ENCODE data around the gene NHSL2. TPM values are rescaled to one million over a fixed set of nuclear protein-coding genes. Genes with fewer than 3 reads are reported as not detected.

NHSL2 gene
- total RNA-seq, 2 experiments from 2014 or later = not detected

GRCh38 chrX:72005046-72005445 lies 94.4 kb downstream of the NHSL2 start:
- Histone ChIP-seq H3K9me3 (ENCODE audit: low read length) (no peaks in the 10 kb centered on the region), H3K27ac (ENCODE audit: low read depth, low read length, poor library complexity, severe bottlenecking) (no peak overlapping the region), H3K4me3 (ENCODE audit: low read depth, low read length, poor library complexity, severe bottlenecking) (no peak overlapping the region), H3K79me2 (ENCODE audit: insufficient read depth, low read depth, low read length) (no peaks in the 10 kb centered on the region), H3K4me1 (ENCODE audit: insufficient read depth, low read length, poor library complexity, severe bottlenecking) (no peaks in the 10 kb centered on the region), H3K4me2 (ENCODE audit: low read length) (no peak overlapping the region), H3K36me3 (ENCODE audit: insufficient read depth, low read length) (no peaks in the 10 kb centered on the region), H3K9me2 (ENCODE audit: insufficient read depth, low read length) (no peaks in the 10 kb centered on the region), H2AFZ (ENCODE audit: low read length) (no peak overlapping the region), H4K20me1 (ENCODE audit: insufficient read depth, low read length) (no peaks in the 10 kb centered on the region)
- no peak for TF ChIP-seq EZH2phosphoT487 (IDR thresholded peaks at IDR 0.05; ENCODE audit: borderline replicate concordance, low read depth, low read length)
- TF ChIP-seq, protein P1, sequence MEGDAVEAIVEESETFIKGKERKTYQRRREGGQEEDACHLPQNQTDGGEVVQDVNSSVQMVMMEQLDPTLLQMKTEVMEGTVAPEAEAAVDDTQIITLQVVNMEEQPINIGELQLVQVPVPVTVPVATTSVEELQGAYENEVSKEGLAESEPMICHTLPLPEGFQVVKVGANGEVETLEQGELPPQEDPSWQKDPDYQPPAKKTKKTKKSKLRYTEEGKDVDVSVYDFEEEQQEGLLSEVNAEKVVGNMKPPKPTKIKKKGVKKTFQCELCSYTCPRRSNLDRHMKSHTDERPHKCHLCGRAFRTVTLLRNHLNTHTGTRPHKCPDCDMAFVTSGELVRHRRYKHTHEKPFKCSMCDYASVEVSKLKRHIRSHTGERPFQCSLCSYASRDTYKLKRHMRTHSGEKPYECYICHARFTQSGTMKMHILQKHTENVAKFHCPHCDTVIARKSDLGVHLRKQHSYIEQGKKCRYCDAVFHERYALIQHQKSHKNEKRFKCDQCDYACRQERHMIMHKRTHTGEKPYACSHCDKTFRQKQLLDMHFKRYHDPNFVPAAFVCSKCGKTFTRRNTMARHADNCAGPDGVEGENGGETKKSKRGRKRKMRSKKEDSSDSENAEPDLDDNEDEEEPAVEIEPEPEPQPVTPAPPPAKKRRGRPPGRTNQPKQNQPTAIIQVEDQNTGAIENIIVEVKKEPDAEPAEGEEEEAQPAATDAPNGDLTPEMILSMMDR (conservative IDR thresholded peaks at IDR 0.05; ENCODE audit: low read length) = no peak
- CTCF ChIA-PET (ENCODE audit: unreplicated experiment) = no interaction called here
- no TSS peak for BruUV-seq (replicated peaks)
- DNase-seq (ENCODE audit: low spot score) = no peak
- intact Hi-C loops (cut with micrococcal nuclease; ENCODE audit: unreplicated experiment) = no loop called here
- POLR2A ChIA-PET = interaction anchor here (0.6 to 0.7 kb wide), 2 partner anchors 10 to 166 kb away, joined by 7 to 8 read pairs; no protein-coding TSS in a partner anchor

DNA sequence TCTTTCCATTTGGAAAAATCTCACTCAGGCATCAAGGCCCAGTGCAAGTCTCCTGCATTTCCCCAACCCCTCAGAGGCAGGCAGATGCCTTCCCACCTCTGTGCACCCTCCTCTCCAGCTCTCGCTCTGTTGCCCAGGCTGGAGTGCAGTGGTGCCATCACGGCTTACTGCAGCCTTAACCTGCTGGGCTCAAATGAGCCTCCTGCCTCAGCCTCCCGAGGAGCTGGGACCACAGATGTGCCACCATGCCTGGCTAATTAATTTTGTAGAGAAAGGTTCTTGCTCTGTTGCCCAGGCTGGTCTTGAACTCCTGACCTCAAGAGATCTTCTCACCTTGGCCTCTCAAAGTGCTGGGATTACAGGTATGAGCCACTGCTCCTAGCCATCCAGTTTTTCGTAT lies 95.8 kb downstream of the NHSL2 start:
- Histone ChIP-seq H3K4me1 (ENCODE audit: insufficient read depth, low read length, poor library complexity, severe bottlenecking) (no peaks in the 10 kb centered on the region), H3K27ac (ENCODE audit: low read depth, low read length, poor library complexity, severe bottlenecking) (no peak overlapping the region), H3K79me2 (ENCODE audit: insufficient read depth, low read depth, low read length) (no peaks in the 10 kb centered on the region), H3K9me2 (ENCODE audit: insufficient read depth, low read length) (no peaks in the 10 kb centered on the region), H2AFZ (ENCODE audit: low read length) (no peak overlapping the region), H3K9me3 (ENCODE audit: low read length) (no peaks in the 10 kb centered on the region), H3K4me3 (ENCODE audit: low read depth, low read length, poor library complexity, severe bottlenecking) (no peak overlapping the region), H4K20me1 (ENCODE audit: insufficient read depth, low read length) (no peaks in the 10 kb centered on the region), H3K36me3 (ENCODE audit: insufficient read depth, low read length) (no peaks in the 10 kb centered on the region), H3K4me2 (ENCODE audit: low read length) (no peak overlapping the region)
- ChIA-PET CTCF (ENCODE audit: unreplicated experiment) (no interaction called here), POLR2A (no interaction called here)
- intact Hi-C loops (cut with micrococcal nuclease; ENCODE audit: unreplicated experiment) = no loop called here
- TF ChIP-seq, protein P1 (conservative IDR thresholded peaks at IDR 0.05; ENCODE audit: low read length) = no peak
- no peak for TF ChIP-seq EZH2phosphoT487 (IDR thresholded peaks at IDR 0.05; ENCODE audit: borderline replicate concordance, low read depth, low read length)
- no peak for DNase-seq (ENCODE audit: low spot score)
- BruUV-seq (replicated peaks) = no TSS peak

DNA sequence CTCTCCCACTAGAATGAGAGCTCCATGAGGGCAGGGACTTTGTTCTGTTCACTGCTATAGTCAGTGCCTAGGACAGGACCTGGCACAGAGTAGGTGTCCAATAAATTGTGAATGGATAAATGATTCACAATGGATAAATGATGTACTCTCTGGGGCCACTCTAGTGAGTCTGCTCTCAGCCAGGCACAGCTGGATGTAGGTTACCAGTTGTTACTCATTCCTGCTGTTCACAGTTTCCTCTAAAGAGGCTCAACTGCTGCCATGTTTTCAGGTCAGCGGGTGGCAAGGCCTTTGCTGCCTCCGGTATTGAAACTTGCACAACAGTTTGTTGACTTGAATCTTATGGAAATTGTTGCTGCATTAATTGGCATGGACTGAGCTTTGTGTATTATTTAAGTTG lies 99.1 kb downstream of the NHSL2 start:
- H4K20me1 ChIP-seq (ENCODE audit: insufficient read depth, low read length) = no peaks in the 10 kb centered on the region
- H3K36me3 ChIP-seq (ENCODE audit: insufficient read depth, low read length) = no peaks in the 10 kb centered on the region
- no peak for DNase-seq (ENCODE audit: low spot score)
- no peaks in the 10 kb centered on the region for H3K9me3 ChIP-seq (ENCODE audit: low read length)
- no peak overlapping the region for H3K4me3 ChIP-seq (ENCODE audit: low read depth, low read length, poor library complexity, severe bottlenecking)
- POLR2A ChIA-PET = no interaction called here
- no peaks in the 10 kb centered on the region for H3K4me1 ChIP-seq (ENCODE audit: insufficient read depth, low read length, poor library complexity, severe bottlenecking)
- H2AFZ ChIP-seq (ENCODE audit: low read length) = no peak overlapping the region
- CTCF ChIA-PET (ENCODE audit: unreplicated experiment) = no interaction called here
- H3K9me2 ChIP-seq (ENCODE audit: insufficient read depth, low read length) = no peaks in the 10 kb centered on the region
- intact Hi-C loops (cut with micrococcal nuclease; ENCODE audit: unreplicated experiment) = no loop called here
- TF ChIP-seq, protein P1 (conservative IDR thresholded peaks at IDR 0.05; ENCODE audit: low read length) = no peak
- TF ChIP-seq EZH2phosphoT487 (IDR thresholded peaks at IDR 0.05; ENCODE audit: borderline replicate concordance, low read depth, low read length) = no peak
- no peak overlapping the region for H3K4me2 ChIP-seq (ENCODE audit: low read length)
- no peak overlapping the region for H3K27ac ChIP-seq (ENCODE audit: low read depth, low read length, poor library complexity, severe bottlenecking)
- BruUV-seq (replicated peaks) = no TSS peak
- no peaks in the 10 kb centered on the region for H3K79me2 ChIP-seq (ENCODE audit: insufficient read depth, low read depth, low read length)
